Measurements from ENCODE around the gene VDR.

- TF ChIP-seq CTCF (IDR thresholded peaks at IDR 0.05; ENCODE audit: low read depth, low read length, poor library complexity, severe bottlenecking) (no peak), EZH2phosphoT487 (IDR thresholded peaks at IDR 0.05; ENCODE audit: borderline replicate concordance, low read length) (no peak)
These were observed 40.5 kb upstream of the VDR start for GRCh38 chr12:47945341-47945728.
